Stimulated activated CD8-positive, alpha-beta memory T cell treated with anti-CD3 and anti-CD28 coated beads, Interleukin-4, amount 100 ng/mL, for 1 hour (primary cell): ENCODE data around the gene PLXNA2.

ENCODE experiments used
- DNase-seq, 2 donors: peaks; one replicate each; pipeline ENCODE4 v3.0.0-alpha.2; 2020; ENCODE audit warnings: low read depth in 2 of 2, low spot score in 1 of 2

Gene PLXNA2

GRCh38 chr1:208126108-208126507 lies 118.1 kb downstream of the PLXNA2 start:
- no peak for DNase-seq

- no peak for DNase-seq
Measured at GRCh38 chr1:208122612-208123358, 121.4 kb downstream of the PLXNA2 start.

- no peak for DNase-seq
Measured at GRCh38 chr1:208121813-208122364, 122.3 kb downstream of the PLXNA2 start.

GRCh38 chr1:208120431-208120790 lies 123.8 kb downstream of the PLXNA2 start:
- no peak for DNase-seq

- DNase-seq, result no peak
Measured at GRCh38 chr1:208118841-208119606, 125.2 kb downstream of the PLXNA2 start.

GRCh38 chr1:208118306-208118705 lies 125.9 kb downstream of the PLXNA2 start:
- no peak for DNase-seq

GRCh38 chr1:208117826-208118225 lies 126.4 kb downstream of the PLXNA2 start:
- no peak for DNase-seq

GRCh38 chr1:208117409-208117808 lies 126.8 kb downstream of the PLXNA2 start:
- DNase-seq, result no peak

GRCh38 chr1:208115924-208116640 lies 128.1 kb downstream of the PLXNA2 start:
- DNase-seq, result no peak

GRCh38 chr1:208113011-208113410 lies 131.2 kb downstream of the PLXNA2 start:
- no peak for DNase-seq

- no peak for DNase-seq
Measured at GRCh38 chr1:208112401-208112800, 131.8 kb downstream of the PLXNA2 start.

GRCh38 chr1:208111646-208112190 lies 132.5 kb downstream of the PLXNA2 start:
- DNase-seq, result no peak

GRCh38 chr1:208110296-208110695 lies 133.9 kb downstream of the PLXNA2 start:
- no peak for DNase-seq

GRCh38 chr1:208108646-208109330 lies 135.4 kb downstream of the PLXNA2 start:
- no peak for DNase-seq

GRCh38 chr1:208108213-208108608 lies 136.0 kb downstream of the PLXNA2 start:
- DNase-seq, result no peak

- DNase-seq, result no peak
Measured at GRCh38 chr1:208107425-208108212, 136.6 kb downstream of the PLXNA2 start.

- DNase-seq, result no peak
Measured at GRCh38 chr1:208106218-208106617, 138.0 kb downstream of the PLXNA2 start.

- no peak for DNase-seq
Measured at GRCh38 chr1:208105756-208106155, 138.4 kb downstream of the PLXNA2 start.

GRCh38 chr1:208103597-208104513 lies 140.3 kb downstream of the PLXNA2 start:
- DNase-seq, result no peak
